GM12874 (cell line): ENCODE data around the gene TBCD.

Experiments
- CTCF ChIP-seq: IDR thresholded peaks from 2 replicates; pipeline ENCODE4 v1.5.1; 2011; ENCODE audit warnings: low read depth, mild to moderate bottlenecking, control low read depth, low read length, moderate library complexity; ENCODE audit not compliant: insufficient read depth

TBCD gene

GRCh38 chr17:82803606-82804005, 51.7 kb downstream of the TBCD start:
- TF ChIP-seq CTCF: no peak

GRCh38 chr17:82804442-82805191, 52.8 kb downstream of the TBCD start:
- TF ChIP-seq CTCF: no peak

- TF ChIP-seq CTCF: no peak
Measured at GRCh38 chr17:82805254-82805653, 53.4 kb downstream of the TBCD start.

GRCh38 chr17:82805823-82806222, 54.0 kb downstream of the TBCD start:
- no peak for TF ChIP-seq CTCF

- TF ChIP-seq CTCF: no peak
Measured at GRCh38 chr17:82806645-82807044, 54.8 kb downstream of the TBCD start.

- no peak for TF ChIP-seq CTCF
Measured at GRCh38 chr17:82807101-82807500, 55.2 kb downstream of the TBCD start.

- TF ChIP-seq CTCF: no peak
Measured at GRCh38 chr17:82807562-82807961, 55.7 kb downstream of the TBCD start.
